A549 (cell line): ENCODE data around the gene S100A7. TPM values are rescaled to one million over a fixed set of nuclear protein-coding genes. Genes with fewer than 3 reads are reported as not detected.

Source experiments
- ATAC-seq, 2 experiments: fragments of 200-7000 bp in 1 of 2; fragments of >200 bp in 1 of 2; cut with Nextera tagmentation in 1 of 2; cut with Tn5 transposase in 1 of 2; 3 replicates each; pipeline versions ENCODE4 v1.8.0 to v1.9.1; 2018 to 2020; ENCODE audit warnings: mild to moderate bottlenecking in 1 of 2, moderate library complexity in 1 of 2
- CTCF ChIA-PET: fragments of 300-600 bp; sonication (Branson Sonifier 250); formaldehyde crosslinking; extraction: SDS; loops from one replicate; lab custom pipeline; 2021; ENCODE audit warnings: antibody characterized with exemption, inconsistent platforms; lab: Yijun Ruan, JAX
- POLR2A ChIA-PET: fragments of 350-600 bp; formaldehyde crosslinking; extraction: SDS; loops from one replicate; lab custom pipeline; 2021; ENCODE audit warnings: antibody characterized with exemption, inconsistent platforms; lab: Yijun Ruan, JAX
- DNase-seq, 2 experiments: peaks; one replicate each; pipeline versions ENCODE4 v3.0.0 to v3.0.0-alpha.2; 2011 to 2016; ENCODE audit warnings: low read depth in 1 of 2, low spot score in 1 of 2
- FAIRE-seq: peaks from 2 replicates; lab custom pipeline; 2011; peaks lifted over from hg19 to GRCh38; lab: Jason Lieb, UNC
- H3K27ac ChIP-seq, 2 experiments: fragments of >200 bp; sonication (Bioruptor Twin); formaldehyde crosslinking; 3 replicates each; pipeline ENCODE4 v1.5.1; 2016 to 2017
- H3K4me1 ChIP-seq: fragments of >200 bp; sonication (Bioruptor Twin); formaldehyde crosslinking; 3 replicates; pipeline ENCODE4 v1.6.1; 2016
- H3K4me2 ChIP-seq: fragments of >200 bp; sonication (Bioruptor Twin); formaldehyde crosslinking; 3 replicates; pipeline ENCODE4 v1.6.1; 2016
- H3K4me3 ChIP-seq: fragments of >200 bp; sonication (Bioruptor Twin); formaldehyde crosslinking; 3 replicates; pipeline ENCODE4 v1.5.1; 2016
- H3K9me3 ChIP-seq: fragments of >200 bp; sonication (Bioruptor Twin); formaldehyde crosslinking; 3 replicates; pipeline ENCODE4 v1.6.1; 2016
- BHLHE40 ChIP-seq: IDR thresholded peaks from 2 replicates; pipeline ENCODE4 v1.6.1; 2012; ENCODE audit warnings: low read depth, low read length, inconsistent platforms
- CBX2 ChIP-seq: fragments of 200-600 bp; sonication (generic); IDR thresholded peaks from 2 replicates; pipeline ENCODE4 v1.6.1; 2016; ENCODE audit warnings: low read depth, mild to moderate bottlenecking, borderline replicate concordance
- CBX8 ChIP-seq: fragments of 200-600 bp; sonication (generic); IDR thresholded peaks from 2 replicates; pipeline ENCODE4 v1.6.1; 2016
- E2F6 ChIP-seq: IDR thresholded peaks from 2 replicates; pipeline ENCODE4 v1.6.1; 2012; ENCODE audit warnings: low read depth, borderline replicate concordance
- EHF ChIP-seq: fragments of 250-450 bp; sonication (Bioruptor Pico); IDR thresholded peaks from 2 replicates; pipeline ENCODE4 v1.5.0; 2020; ENCODE audit warnings: mild to moderate bottlenecking
- EP300 ChIP-seq, 2 experiments: fragments of >200 bp; sonication (Bioruptor Twin); formaldehyde crosslinking; IDR thresholded peaks; 2 replicates in 1 of 2; 3 replicates in 1 of 2; pipeline ENCODE4 v1.6.1; 2016 to 2017
- FOXS1 ChIP-seq: fragments of 250-450 bp; sonication (Bioruptor Pico); IDR thresholded peaks from 2 replicates; pipeline ENCODE4 v1.5.0; 2020; ENCODE audit warnings: mild to moderate bottlenecking, moderate library complexity
- GATA3 ChIP-seq: IDR thresholded peaks from 2 replicates; pipeline ENCODE4 v1.6.1; 2012; ENCODE audit warnings: borderline replicate concordance
- HDAC2 ChIP-seq: fragments of 200-600 bp; sonication (generic); IDR thresholded peaks from 2 replicates; pipeline ENCODE4 v1.6.1; 2016
- HMGXB4 ChIP-seq: fragments of 250-450 bp; sonication (Bioruptor Pico); IDR thresholded peaks from 2 replicates; pipeline ENCODE4 v1.5.0; 2021; ENCODE audit warnings: mild to moderate bottlenecking, moderate library complexity, borderline replicate concordance
- HOXA7 ChIP-seq: fragments of 250-450 bp; sonication (Bioruptor Pico); IDR thresholded peaks from 2 replicates; pipeline ENCODE4 v1.5.0; 2020; ENCODE audit warnings: mild to moderate bottlenecking, moderate library complexity
- HOXB5 ChIP-seq: fragments of 250-450 bp; sonication (Bioruptor Pico); IDR thresholded peaks from 2 replicates; pipeline ENCODE4 v1.5.0; 2020; ENCODE audit warnings: mild to moderate bottlenecking, moderate library complexity
- MAFK ChIP-seq: fragments of 450-650 bp; IDR thresholded peaks from 2 replicates; pipeline ENCODE4 v1.6.1; 2014; ENCODE audit not compliant: partially characterized antibody
- MYC ChIP-seq: IDR thresholded peaks from 2 replicates; pipeline ENCODE4 v1.6.1; 2012; ENCODE audit warnings: mild to moderate bottlenecking, inconsistent platforms, low read length, improper control_type of control experiment, borderline replicate concordance
- NR3C1 ChIP-seq: fragments of >200 bp; sonication (Bioruptor Twin); formaldehyde crosslinking; IDR thresholded peaks from 3 replicates; pipeline ENCODE4 v1.6.1; 2017
- RAD21 ChIP-seq, 2 experiments: fragments of >200 bp in 1 of 2; sonication (Bioruptor Twin) in 1 of 2; formaldehyde crosslinking in 1 of 2; IDR thresholded peaks in 1 of 2; conservative IDR thresholded peaks in 1 of 2; 2 replicates in 1 of 2; 3 replicates in 1 of 2; pipeline ENCODE4 v1.6.1; 2012 to 2018; ENCODE audit warnings: inconsistent platforms in 1 of 2
- RFX5 ChIP-seq: fragments of 450-650 bp; IDR thresholded peaks from 2 replicates; pipeline ENCODE4 v1.7.1; 2014; ENCODE audit warnings: antibody characterized with exemption, mild to moderate bottlenecking, moderate library complexity
- SMC3 ChIP-seq: fragments of >200 bp; sonication (Bioruptor Twin); formaldehyde crosslinking; IDR thresholded peaks from 3 replicates; pipeline ENCODE4 v1.6.1; 2018; ENCODE audit warnings: inconsistent platforms
- TP53 ChIP-seq: fragments of 250-450 bp; sonication (Bioruptor Pico); IDR thresholded peaks from 2 replicates; pipeline ENCODE4 v1.5.0; 2021; ENCODE audit warnings: mild to moderate bottlenecking, moderate library complexity
- ZC3H11A ChIP-seq: fragments of 450-650 bp; IDR thresholded peaks from 2 replicates; pipeline ENCODE4 v1.6.1; 2014; ENCODE audit warnings: antibody characterized with exemption, mild to moderate bottlenecking
- ZFP36 ChIP-seq: fragments of 450-650 bp; IDR thresholded peaks from 2 replicates; pipeline ENCODE4 v1.6.1; 2014; ENCODE audit warnings: borderline replicate concordance; ENCODE audit not compliant: partially characterized antibody
- ZNF302 ChIP-seq: fragments of 250-450 bp; sonication (Bioruptor Pico); IDR thresholded peaks from 2 replicates; pipeline ENCODE4 v1.9.0; 2021; ENCODE audit warnings: inconsistent platforms, mild to moderate bottlenecking, moderate library complexity
- ZSCAN20 ChIP-seq: fragments of 250-450 bp; sonication (Bioruptor Pico); IDR thresholded peaks from 2 replicates; pipeline ENCODE4 v1.8.0; 2022; ENCODE audit warnings: mild to moderate bottlenecking, moderate library complexity
- WGBS: methylation state at CpG from one replicate; pipeline ENCODE4 v1.1.6; 2017; ENCODE audit errors: missing lambda C conversion rate; 5-methylcytosine and 5-hydroxymethylcytosine counted together
- polyA plus RNA-seq, 4 experiments: library from polyadenylated mRNA; depleted of rRNA in 3 of 4; stranded (reverse); fragments of >200 nt; fragmentation: RNase III in 1 of 4; extraction: RNeasy Plus Mini Kit Qiagen cat#74134 plus additional on column Dnase treatment in 1 of 4; gene quantifications; 2 replicates in 3 of 4; 3 replicates in 1 of 4; pipeline ENCODE4 v1.2.3, GENCODE V29; 2011 to 2017
- TF ChIP-seq, protein P1 (sequence below): fragments of >200 bp; sonication (Bioruptor Twin); formaldehyde crosslinking; IDR thresholded peaks from 2 replicates; pipeline ENCODE4 v1.6.1; 2016
- TF ChIP-seq, protein P2 (sequence below): fragments of >200 bp; sonication (Bioruptor Twin); formaldehyde crosslinking; IDR thresholded peaks from 3 replicates; pipeline ENCODE4 v1.6.1; 2016

S100A7 gene
- polyA plus RNA-seq, 2 of the 4 experiments (the other 2 are of a cell fraction), result not detected

DNA sequence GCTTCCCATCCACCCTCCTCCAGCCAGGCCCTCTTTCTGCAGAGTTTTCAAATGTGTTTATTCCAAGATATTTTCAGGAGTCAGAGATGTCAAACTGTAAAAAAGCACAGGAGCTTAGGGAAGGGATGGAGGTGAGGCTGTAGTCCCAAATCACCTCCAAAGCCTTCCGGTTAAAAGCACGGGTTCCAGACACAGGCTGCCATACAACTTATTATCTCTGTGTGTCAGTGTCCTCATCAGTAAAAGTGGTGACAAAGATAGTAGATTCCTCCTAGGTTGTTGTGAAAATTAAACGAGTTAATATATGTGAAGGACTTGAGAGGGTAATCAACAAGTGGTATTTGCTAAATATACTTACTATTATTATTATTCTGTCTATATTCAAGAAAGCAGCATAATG, 29.0 kb downstream of the S100A7 start:
- Histone ChIP-seq H3K4me3 (no peak overlapping the region), H3K4me1 (no peaks in the 10 kb centered on the region), H3K27ac (no peak overlapping the region)
- no peak for FAIRE-seq
- TF ChIP-seq BHLHE40, result no peak
- no peak for TF ChIP-seq CBX8
- TF ChIP-seq ZC3H11A, result no peak
- TF ChIP-seq EP300 (IDR thresholded peaks at IDR 0.05), result no peak
- no peak for TF ChIP-seq ZNF302 (CRISPR knock-in tag)
- TF ChIP-seq, protein P1, sequence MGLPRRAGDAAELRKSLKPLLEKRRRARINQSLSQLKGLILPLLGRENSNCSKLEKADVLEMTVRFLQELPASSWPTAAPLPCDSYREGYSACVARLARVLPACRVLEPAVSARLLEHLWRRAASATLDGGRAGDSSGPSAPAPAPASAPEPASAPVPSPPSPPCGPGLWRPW, result no peak
- TF ChIP-seq EHF (CRISPR knock-in tag), result no peak
- no peak for TF ChIP-seq MAFK
- no peak for TF ChIP-seq ZSCAN20 (CRISPR knock-in tag)
- no peak for TF ChIP-seq MYC
- no peak for TF ChIP-seq RFX5
- no peak for TF ChIP-seq GATA3
- no peak for TF ChIP-seq ZFP36
- TF ChIP-seq FOXS1 (CRISPR knock-in tag), result no peak
- TF ChIP-seq NR3C1, result no peak
- TF ChIP-seq, all 56 proteins: peak for 0
- H3K9me3 ChIP-seq, result no peaks in the 10 kb centered on the region
- ATAC-seq (no peak), DNase-seq (no peak)
- POLR2A ChIA-PET, result no interaction called here
- H3K4me2 ChIP-seq, result no peak overlapping the region
- WGBS, result 15% methylated on average over 3 of the region's 3 CpGs
- CTCF ChIA-PET, result no interaction called here

DNA sequence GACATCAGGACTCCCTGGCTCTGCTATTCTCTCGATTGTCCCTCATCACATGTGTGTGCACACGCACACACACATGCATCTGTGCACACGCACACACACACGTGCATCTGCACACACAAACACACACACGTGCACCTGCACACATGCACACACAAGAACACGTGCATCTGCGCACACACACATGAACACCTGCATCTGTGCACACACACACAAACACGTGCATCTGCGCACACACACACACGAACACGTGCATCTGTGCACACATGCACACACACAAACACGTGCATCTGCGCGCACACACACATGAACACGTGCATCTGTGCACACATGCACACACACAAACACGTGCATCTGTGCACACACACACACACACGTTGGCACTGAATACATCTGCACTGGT, 29.4 kb downstream of the S100A7 start:
- FAIRE-seq, result no peak
- TF ChIP-seq SMC3 (no peak), HDAC2 (no peak), ZC3H11A (no peak), HOXA7 (CRISPR knock-in tag) (no peak), CBX8 (no peak), HMGXB4 (CRISPR knock-in tag) (no peak), CBX2 (no peak), ZSCAN20 (CRISPR knock-in tag) (no peak), HOXB5 (no peak), GATA3 (no peak), TP53 (CRISPR knock-in tag) (no peak), E2F6 (no peak), RAD21 (conservative IDR thresholded peaks at IDR 0.05 in 1 of 2, IDR thresholded peaks at IDR 0.05 in 1 of 2) (no peak)
- TF ChIP-seq, protein P2, sequence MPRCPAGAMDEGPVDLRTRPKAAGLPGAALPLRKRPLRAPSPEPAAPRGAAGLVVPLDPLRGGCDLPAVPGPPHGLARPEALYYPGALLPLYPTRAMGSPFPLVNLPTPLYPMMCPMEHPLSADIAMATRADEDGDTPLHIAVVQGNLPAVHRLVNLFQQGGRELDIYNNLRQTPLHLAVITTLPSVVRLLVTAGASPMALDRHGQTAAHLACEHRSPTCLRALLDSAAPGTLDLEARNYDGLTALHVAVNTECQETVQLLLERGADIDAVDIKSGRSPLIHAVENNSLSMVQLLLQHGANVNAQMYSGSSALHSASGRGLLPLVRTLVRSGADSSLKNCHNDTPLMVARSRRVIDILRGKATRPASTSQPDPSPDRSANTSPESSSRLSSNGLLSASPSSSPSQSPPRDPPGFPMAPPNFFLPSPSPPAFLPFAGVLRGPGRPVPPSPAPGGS, result no peak

More for the DNA sequence above, 29.4 kb downstream of the S100A7 start:
- Histone ChIP-seq H3K4me3 (no peak overlapping the region), H3K9me3 (no peaks in the 10 kb centered on the region), H3K27ac (no peak overlapping the region), H3K4me1 (no peaks in the 10 kb centered on the region), H3K4me2 (no peak overlapping the region)
- ChIA-PET POLR2A (no interaction called here), CTCF (no interaction called here)
- DNase-seq (no peak), ATAC-seq (no peak)
- 32% methylated on average over 17 of the region's 17 CpGs for WGBS
